ENCODE data around the gene EFCAB6.

- TF ChIP-seq CTCF (IDR thresholded peaks at IDR 0.05; ENCODE audit: low read depth, low read length, missing input control) (no peak), ATF3 (IDR thresholded peaks at IDR 0.05) (no peak), EGR1 (IDR thresholded peaks at IDR 0.05; ENCODE audit: low read depth in 2 of 2) (no peak), JUND (IDR thresholded peaks at IDR 0.05) (no peak), TAF1 (conservative IDR thresholded peaks at IDR 0.05) (no peak), RAD21 (IDR thresholded peaks at IDR 0.05) (no peak), NR2F2 (IDR thresholded peaks at IDR 0.05) (no peak)
Measured at GRCh38 chr22:43533656-43534428, 278.3 kb downstream of the EFCAB6 start.
